Duodenal mucosa (tissue), 2 donors: ENCODE data around the gene MTMR6.
A peak's percentile ranks its signal among the peaks of the same experiment; 100 is the strongest.

Experiments
- H3K27ac ChIP-seq: one replicate; pipeline ENCODE4 v1.7.0; 2013; ENCODE audit warnings: low read depth, low read length
- H3K27me3 ChIP-seq, 2 donors: one replicate each; pipeline ENCODE4 v1.7.0; 2013; ENCODE audit warnings: low read length in 2 of 2, control low read depth in 1 of 2; ENCODE audit not compliant: insufficient read depth in 2 of 2, control insufficient read depth in 1 of 2
- H3K36me3 ChIP-seq, 2 donors: one replicate each; pipeline ENCODE4 v1.7.0; 2013; ENCODE audit warnings: low read length in 2 of 2, control low read depth in 1 of 2; ENCODE audit not compliant: insufficient read depth in 2 of 2, control insufficient read depth in 1 of 2
- H3K4me1 ChIP-seq, 2 donors: one replicate each; pipeline ENCODE4 v1.7.0; 2013; ENCODE audit warnings: low read length in 2 of 2, control low read depth in 1 of 2; ENCODE audit not compliant: insufficient read depth in 2 of 2, control insufficient read depth in 1 of 2
- H3K4me3 ChIP-seq, 2 donors: one replicate each; pipeline ENCODE4 v1.7.0; 2013; ENCODE audit warnings: low read length in 2 of 2, low read depth in 1 of 2
- H3K9ac ChIP-seq, 2 donors: one replicate each; pipeline ENCODE4 v1.7.0; 2013; ENCODE audit warnings: low read length in 2 of 2, low read depth in 1 of 2
- H3K9me3 ChIP-seq, 2 donors: one replicate each; pipeline ENCODE4 v1.7.0; 2013; ENCODE audit warnings: low read length in 2 of 2, control low read depth in 1 of 2; ENCODE audit not compliant: control insufficient read depth in 1 of 2

The MTMR6 gene

DNA sequence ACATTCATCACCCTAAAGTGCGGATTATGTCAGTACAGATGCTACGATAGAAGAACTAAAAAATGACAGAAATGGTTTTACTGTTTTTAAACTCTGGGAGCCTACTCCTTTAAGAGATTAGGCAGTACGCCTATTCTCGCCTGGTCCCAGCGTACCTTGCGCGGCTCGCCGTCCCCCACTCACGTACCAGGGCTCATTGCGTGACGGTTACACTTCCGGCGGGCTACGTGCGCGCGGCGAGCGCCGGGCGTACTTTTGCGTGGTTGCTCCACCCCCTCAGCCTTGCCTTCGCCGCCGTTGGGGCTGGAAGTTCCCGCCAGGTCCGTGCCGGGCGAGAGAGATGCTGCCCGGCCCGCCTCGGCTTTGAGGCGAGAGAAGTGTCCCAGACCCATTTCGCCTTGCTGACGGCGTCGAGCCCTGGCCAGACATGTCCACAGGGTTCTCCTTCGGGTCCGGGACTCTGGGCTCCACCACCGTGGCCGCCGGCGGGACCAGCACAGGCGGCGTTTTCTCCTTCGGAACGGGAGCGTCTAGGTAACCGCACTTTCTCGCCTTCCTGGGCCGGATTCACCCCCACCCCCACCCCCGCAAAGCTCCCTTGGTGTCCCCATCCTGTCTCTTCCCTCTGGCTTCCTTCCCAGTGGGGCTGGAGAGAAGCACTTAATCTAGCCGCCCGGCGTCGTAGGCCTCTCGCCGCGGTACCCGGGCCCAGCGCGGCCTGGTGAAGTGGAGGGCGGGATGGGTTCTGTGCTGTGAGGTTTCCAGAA is 14.2 kb upstream of the MTMR6 start, which contains the start of gene NUP58:
TSS of gene NUP58 (plus strand) at position 279 of the 767 bp plus-strand sequence. CDS start at position 428, 149 bp downstream.
- Histone ChIP-seq H3K4me1 (peaks cover 10 to 14% of the 10 kb centered on the region in 2 donors), H3K27me3 (peaks cover 0 to 6% of the 10 kb centered on the region in 2 donors), H3K9ac (peak within 1 kb of the TSS; percentile 67 to 82), H3K9me3 (no peaks in the 10 kb centered on the region), H3K36me3 (peaks cover 0 to 4% of the 10 kb centered on the region in 2 donors), H3K27ac (peak within 1 kb of the TSS; percentile 83), H3K4me3 (peak within 1 kb of the TSS; percentile 73 to 91)

DNA sequence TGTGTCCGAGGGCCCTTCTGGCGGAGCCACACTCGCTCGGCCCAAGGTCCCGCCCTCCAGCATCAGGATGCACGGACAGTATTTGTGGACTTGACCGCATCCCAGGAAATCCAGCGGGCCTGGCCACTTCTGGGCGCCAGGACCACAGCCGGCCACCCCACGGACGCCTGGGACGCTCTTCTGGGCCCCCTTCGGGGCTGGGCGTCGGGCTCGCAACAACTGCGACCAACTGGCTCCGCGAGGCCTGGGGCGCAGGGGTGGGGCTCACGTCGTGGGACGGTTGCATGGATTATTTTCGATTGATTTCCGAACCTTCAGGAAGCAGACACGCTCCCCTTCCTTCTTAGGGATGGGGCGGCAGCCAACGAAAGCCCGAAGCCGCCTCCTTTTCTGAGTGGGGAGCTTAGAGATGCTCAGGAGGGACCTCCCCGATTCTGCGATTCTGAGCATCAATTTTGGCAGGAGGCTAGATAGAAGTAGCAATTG is 13.6 kb upstream of the MTMR6 start:
- peaks cover 10 to 11% of the 10 kb centered on the region in 2 donors for H3K4me1 ChIP-seq
- H3K9me3 ChIP-seq = no peaks in the 10 kb centered on the region
- H3K27ac ChIP-seq = peak overlapping the region; percentile 83
- peak overlapping the region; percentile 67 to 82 for H3K9ac ChIP-seq
- peak overlapping the region; percentile 73 to 80 for H3K4me3 ChIP-seq
- peaks cover 0 to 4% of the 10 kb centered on the region in 2 donors for H3K36me3 ChIP-seq
- peaks cover 4 to 10% of the 10 kb centered on the region in 2 donors for H3K27me3 ChIP-seq

DNA sequence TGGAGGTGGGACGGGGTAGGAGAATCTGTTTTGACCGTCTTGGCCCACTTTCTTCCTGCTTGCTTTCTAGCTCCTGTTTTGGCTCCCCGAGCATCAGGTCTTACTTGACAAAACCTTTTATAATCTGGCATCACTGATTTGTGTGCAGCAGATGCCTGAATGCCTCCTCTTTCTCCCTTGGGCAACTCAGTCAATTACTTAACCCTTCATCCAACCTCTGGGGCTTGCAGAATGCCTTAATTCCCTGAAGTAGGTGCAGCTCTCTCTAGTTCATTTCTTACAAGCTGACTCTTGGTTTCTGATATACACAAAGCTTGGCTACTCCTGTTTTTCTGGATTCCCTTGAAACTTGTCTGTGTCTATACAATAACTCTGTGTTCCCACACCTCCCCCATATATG is 8.4 kb upstream of the MTMR6 start:
- no peaks in the 10 kb centered on the region for H3K4me1 ChIP-seq
- H3K27ac ChIP-seq = no peak overlapping the region
- H3K9ac ChIP-seq = no peak overlapping the region

DNA sequence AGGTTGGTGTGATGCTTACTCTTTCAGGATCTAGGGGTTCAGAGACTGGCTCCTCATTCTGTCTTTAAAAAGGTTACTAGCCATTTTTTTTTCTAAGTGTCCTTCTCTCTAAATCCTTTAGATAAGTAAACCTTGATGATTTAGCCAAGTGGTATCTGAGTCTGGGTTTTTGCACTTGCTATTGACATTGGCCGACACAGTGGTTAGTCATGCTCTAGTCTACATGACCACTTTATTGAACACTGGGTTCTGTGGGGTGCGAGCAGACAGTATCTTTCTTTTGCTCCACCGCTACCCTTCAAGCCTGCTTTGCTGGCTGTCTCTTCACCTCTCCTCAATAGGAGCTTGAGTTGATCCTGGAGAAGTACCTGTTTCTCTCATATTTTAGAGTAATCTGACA is 7.9 kb upstream of the MTMR6 start:
- H3K9ac ChIP-seq = no peak overlapping the region
- no peaks in the 10 kb centered on the region for H3K4me1 ChIP-seq
- H3K9me3 ChIP-seq = no peaks in the 10 kb centered on the region
- peaks cover 7 to 13% of the 10 kb centered on the region in 2 donors for H3K27me3 ChIP-seq
- no peak overlapping the region for H3K27ac ChIP-seq
- H3K4me3 ChIP-seq = no peak overlapping the region
- no peaks in the 10 kb centered on the region for H3K36me3 ChIP-seq

More for the DNA sequence above, 8.4 kb upstream of the MTMR6 start:
- Histone ChIP-seq H3K36me3 (no peaks in the 10 kb centered on the region), H3K9me3 (no peaks in the 10 kb centered on the region), H3K27me3 (peaks cover 7 to 13% of the 10 kb centered on the region in 2 donors), H3K4me3 (no peak overlapping the region)

DNA sequence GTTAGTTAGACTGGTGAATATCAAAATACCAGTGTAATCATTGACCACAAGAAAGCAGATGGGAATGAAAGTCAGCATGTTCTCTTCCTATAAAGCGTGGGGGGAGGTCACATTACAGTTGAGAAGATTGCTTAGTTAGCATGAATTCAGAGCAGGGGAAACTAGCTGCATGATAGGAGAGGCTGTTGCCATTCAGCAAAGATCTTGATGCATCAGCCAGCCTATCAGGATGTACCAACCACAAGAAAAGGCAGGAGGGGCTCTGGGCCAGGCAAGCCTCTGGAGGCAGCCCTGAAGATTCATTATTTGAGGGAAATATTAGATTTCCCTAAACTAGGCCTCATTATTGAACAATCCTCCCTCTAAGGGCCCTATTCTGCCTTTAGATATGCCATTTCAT is 5.0 kb upstream of the MTMR6 start:
- Histone ChIP-seq H3K27me3 (peaks cover 11 to 13% of the 10 kb centered on the region in 2 donors), H3K9ac (no peak overlapping the region), H3K4me3 (no peak overlapping the region), H3K36me3 (no peaks in the 10 kb centered on the region), H3K9me3 (no peaks in the 10 kb centered on the region), H3K4me1 (peaks cover 0 to 6% of the 10 kb centered on the region in 2 donors), H3K27ac (no peak overlapping the region)

DNA sequence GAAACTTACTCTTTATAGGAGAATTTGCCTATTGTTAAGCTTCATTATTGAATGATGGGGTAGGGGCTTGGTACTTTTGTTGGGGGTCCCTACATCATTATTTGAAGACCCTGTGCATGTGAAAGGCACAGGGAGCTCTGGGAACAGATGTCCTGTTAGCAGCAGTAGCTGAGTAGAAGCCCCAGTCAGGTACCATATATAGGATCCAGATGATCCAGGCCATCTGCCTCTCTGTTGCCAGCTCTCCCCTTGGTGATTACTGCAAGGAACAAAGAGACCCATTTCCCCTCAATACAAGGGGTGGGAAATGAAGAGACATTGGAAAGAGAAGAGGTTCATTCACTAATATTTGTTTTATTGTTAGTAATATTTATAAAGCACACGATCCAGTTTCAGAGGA is 4.4 kb upstream of the MTMR6 start:
- H3K27ac ChIP-seq = no peak overlapping the region
- H3K4me3 ChIP-seq = no peak overlapping the region
- H3K4me1 ChIP-seq = peaks cover 0 to 6% of the 10 kb centered on the region in 2 donors
- H3K36me3 ChIP-seq = no peaks in the 10 kb centered on the region
- H3K9me3 ChIP-seq = no peaks in the 10 kb centered on the region
- H3K9ac ChIP-seq = no peak overlapping the region
- H3K27me3 ChIP-seq = peaks cover 9 to 11% of the 10 kb centered on the region in 2 donors

DNA sequence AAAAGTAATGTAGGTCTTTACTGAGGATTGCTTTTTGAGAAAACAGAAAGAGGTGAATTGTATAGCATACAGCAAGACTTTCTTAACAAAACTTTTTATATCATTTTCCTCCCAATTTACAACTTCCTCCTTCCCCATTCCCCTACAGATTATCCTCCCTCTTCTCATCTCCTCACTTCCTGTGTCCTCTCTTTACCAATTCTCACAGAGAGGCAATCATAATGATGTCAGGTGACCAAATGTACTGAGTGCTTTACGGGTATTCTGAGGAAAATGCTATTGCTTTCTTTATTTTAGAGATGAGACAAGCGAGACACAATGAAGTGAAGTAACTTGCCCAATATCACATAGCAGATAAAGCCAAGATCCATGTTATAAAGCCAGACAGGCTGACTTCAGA is 1.7 kb upstream of the MTMR6 start:
- no peaks in the 10 kb centered on the region for H3K9me3 ChIP-seq
- H3K4me3 ChIP-seq = no peak overlapping the region
- H3K4me1 ChIP-seq = peaks cover 12% of the 10 kb centered on the region in 2 donors
- H3K9ac ChIP-seq = no peak overlapping the region
- no peak overlapping the region for H3K27ac ChIP-seq
- no peaks in the 10 kb centered on the region for H3K36me3 ChIP-seq
- H3K27me3 ChIP-seq = peaks cover 0 to 7% of the 10 kb centered on the region in 2 donors

DNA sequence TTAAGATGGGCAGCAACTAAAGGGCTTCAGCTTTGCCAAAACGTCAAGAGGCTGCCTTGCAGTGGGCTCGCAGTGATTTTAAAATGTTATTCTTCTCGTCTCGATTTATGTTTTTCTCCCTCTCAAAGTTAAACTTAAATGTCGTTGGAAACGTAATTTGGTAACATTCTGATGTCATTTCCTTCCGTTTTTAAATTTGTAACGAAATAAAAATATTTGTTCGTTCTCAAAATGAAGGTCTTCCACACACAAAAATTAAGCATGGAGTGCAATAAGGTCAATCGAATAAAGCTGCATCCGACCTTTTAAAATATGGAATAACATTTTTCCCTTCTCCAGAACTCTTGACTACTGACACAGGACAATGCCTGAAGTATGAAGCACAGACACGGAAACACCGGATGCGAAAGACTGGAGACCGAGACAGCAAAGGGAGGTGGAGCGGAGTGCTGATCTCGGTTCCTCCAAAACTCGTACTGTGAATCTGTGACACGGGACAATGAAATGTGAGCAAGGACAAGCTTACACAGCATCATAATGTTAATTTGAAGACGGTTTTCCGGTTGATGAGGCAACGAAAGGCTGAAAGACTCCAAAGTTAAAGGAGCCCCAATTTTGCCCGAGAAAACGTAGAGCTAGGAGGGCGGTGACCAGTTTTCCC is 850 bp downstream of the MTMR6 start:
- peak overlapping the region; percentile 89 to 91 for H3K9ac ChIP-seq
- no peaks in the 10 kb centered on the region for H3K9me3 ChIP-seq
- H3K4me3 ChIP-seq = peak overlapping the region; percentile 89 to 96
- H3K27ac ChIP-seq = peak overlapping the region; percentile 86
- peaks cover 0 to 7% of the 10 kb centered on the region in 2 donors for H3K27me3 ChIP-seq
- peaks cover 12% of the 10 kb centered on the region in 2 donors for H3K4me1 ChIP-seq
- no peaks in the 10 kb centered on the region for H3K36me3 ChIP-seq

DNA sequence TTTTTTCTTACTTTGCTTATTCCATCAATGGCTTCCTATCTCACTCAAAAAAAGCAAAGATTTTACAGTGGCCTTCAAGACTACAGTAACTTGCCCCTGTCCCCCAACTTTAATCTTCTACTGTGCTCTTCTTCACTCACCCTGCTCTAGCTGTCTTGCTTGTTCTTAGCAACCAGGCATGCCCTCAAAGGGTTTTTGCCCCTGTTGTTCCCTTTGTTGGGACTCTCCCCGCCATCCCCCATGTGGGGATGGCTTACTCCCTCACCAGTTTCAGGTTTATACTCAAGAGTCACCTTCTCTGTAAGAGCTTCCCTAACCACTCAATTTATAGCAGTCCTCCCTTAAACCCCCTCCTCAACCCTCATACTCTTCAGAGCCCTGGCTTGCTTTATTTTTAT is 5.4 kb downstream of the MTMR6 start:
- Histone ChIP-seq H3K27me3 (no peaks in the 10 kb centered on the region), H3K9ac (no peak overlapping the region), H3K9me3 (no peaks in the 10 kb centered on the region), H3K4me1 (peaks cover 6 to 12% of the 10 kb centered on the region in 2 donors), H3K36me3 (no peaks in the 10 kb centered on the region), H3K4me3 (no peak overlapping the region), H3K27ac (no peak overlapping the region)
